Neural cell (in vitro differentiated cells): ENCODE data around the gene HACD2.
"Not testable (repeated sequence)": the region's sequence is repeated elsewhere in the genome, so short reads cannot be mapped to it uniquely, and the experiment has no call there.

Source experiments
- CTCF ChIP-seq: fragments of 450-650 bp; IDR thresholded peaks from 2 replicates; pipeline ENCODE4 v1.5.1; 2014; ENCODE audit warnings: antibody characterized with exemption, mild to moderate bottlenecking, moderate library complexity; ENCODE audit not compliant: poor library complexity, severe bottlenecking
- EP300 ChIP-seq: fragments of 450-650 bp; conservative IDR thresholded peaks from 2 replicates; pipeline ENCODE4 v1.6.1; 2014; ENCODE audit warnings: antibody characterized with exemption, mild to moderate bottlenecking, moderate library complexity; ENCODE audit not compliant: poor library complexity, severe bottlenecking
- EZH2 ChIP-seq: fragments of 200-600, 300-800 bp; shearing (Covaris generic), sonication (generic); IDR thresholded peaks from 2 replicates; pipeline ENCODE4 v1.6.1; 2014; ENCODE audit warnings: antibody characterized with exemption, low read length, borderline replicate concordance, mild to moderate bottlenecking; ENCODE audit not compliant: insufficient read depth, poor library complexity, severe bottlenecking
- POLR2AphosphoS5 ChIP-seq: IDR thresholded peaks from 2 replicates; pipeline ENCODE4 v1.6.1; 2012
- TF ChIP-seq, protein P1 (sequence below): IDR thresholded peaks from 2 replicates; pipeline ENCODE4 v1.6.1; 2012; ENCODE audit warnings: borderline replicate concordance

- not testable (repeated sequence) for TF ChIP-seq POLR2AphosphoS5, EP300, CTCF, EZH2
- TF ChIP-seq, protein P1, sequence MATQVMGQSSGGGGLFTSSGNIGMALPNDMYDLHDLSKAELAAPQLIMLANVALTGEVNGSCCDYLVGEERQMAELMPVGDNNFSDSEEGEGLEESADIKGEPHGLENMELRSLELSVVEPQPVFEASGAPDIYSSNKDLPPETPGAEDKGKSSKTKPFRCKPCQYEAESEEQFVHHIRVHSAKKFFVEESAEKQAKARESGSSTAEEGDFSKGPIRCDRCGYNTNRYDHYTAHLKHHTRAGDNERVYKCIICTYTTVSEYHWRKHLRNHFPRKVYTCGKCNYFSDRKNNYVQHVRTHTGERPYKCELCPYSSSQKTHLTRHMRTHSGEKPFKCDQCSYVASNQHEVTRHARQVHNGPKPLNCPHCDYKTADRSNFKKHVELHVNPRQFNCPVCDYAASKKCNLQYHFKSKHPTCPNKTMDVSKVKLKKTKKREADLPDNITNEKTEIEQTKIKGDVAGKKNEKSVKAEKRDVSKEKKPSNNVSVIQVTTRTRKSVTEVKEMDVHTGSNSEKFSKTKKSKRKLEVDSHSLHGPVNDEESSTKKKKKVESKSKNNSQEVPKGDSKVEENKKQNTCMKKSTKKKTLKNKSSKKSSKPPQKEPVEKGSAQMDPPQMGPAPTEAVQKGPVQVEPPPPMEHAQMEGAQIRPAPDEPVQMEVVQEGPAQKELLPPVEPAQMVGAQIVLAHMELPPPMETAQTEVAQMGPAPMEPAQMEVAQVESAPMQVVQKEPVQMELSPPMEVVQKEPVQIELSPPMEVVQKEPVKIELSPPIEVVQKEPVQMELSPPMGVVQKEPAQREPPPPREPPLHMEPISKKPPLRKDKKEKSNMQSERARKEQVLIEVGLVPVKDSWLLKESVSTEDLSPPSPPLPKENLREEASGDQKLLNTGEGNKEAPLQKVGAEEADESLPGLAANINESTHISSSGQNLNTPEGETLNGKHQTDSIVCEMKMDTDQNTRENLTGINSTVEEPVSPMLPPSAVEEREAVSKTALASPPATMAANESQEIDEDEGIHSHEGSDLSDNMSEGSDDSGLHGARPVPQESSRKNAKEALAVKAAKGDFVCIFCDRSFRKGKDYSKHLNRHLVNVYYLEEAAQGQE, result not testable (repeated sequence)
These were observed 97.8 kb downstream of the HACD2 start for GRCh38 chr3:123487063-123487462.
